IMR-90 (cell line): ENCODE data around the gene TRAF4.

Source experiments
- CTCF ChIP-seq: conservative IDR thresholded peaks from 2 replicates; pipeline ENCODE4 v1.5.1; 2012; ENCODE audit warnings: mild to moderate bottlenecking, low read depth, low read length, improper control_type of control experiment
- FOS ChIP-seq: fragments of 150-350 bp; IDR thresholded peaks from 2 replicates; pipeline ENCODE4 v1.6.1; 2016; ENCODE audit warnings: low read depth, low read length
- MXI1 ChIP-seq: IDR thresholded peaks from 2 replicates; pipeline ENCODE4 v1.6.1; 2012; ENCODE audit warnings: low read depth, mild to moderate bottlenecking, low read length, moderate library complexity, borderline replicate concordance
- POLR2A ChIP-seq: IDR thresholded peaks from 2 replicates; pipeline ENCODE4 v1.6.1; 2012; ENCODE audit warnings: mild to moderate bottlenecking, low read depth, low read length

- no peak for TF ChIP-seq FOS
- TF ChIP-seq POLR2A = 0 out of 2 replicates have a peak, but pooled peaks have one; percentile 0
- TF ChIP-seq CTCF = no peak
- no peak for TF ChIP-seq MXI1
These were observed 2.1 kb downstream of the TRAF4 start for GRCh38 chr17:28745786-28746411.
